OCI-LY1 (cell line): ENCODE measurements around the gene PLPP1.

ENCODE experiments used
- H2AFZ ChIP-seq: fragments of 200-600 bp; sonication (generic), shearing (Covaris generic); 2 replicates; pipeline ENCODE4 v1.6.0; 2014; ENCODE audit warnings: antibody characterized with exemption, mild to moderate bottlenecking, low read length
- H3F3A ChIP-seq: fragments of 200-600 bp; sonication (generic), shearing (Covaris generic); 2 replicates; pipeline ENCODE4 v1.6.0; 2014; ENCODE audit warnings: mild to moderate bottlenecking, antibody characterized with exemption, low read length, moderate library complexity; ENCODE audit not compliant: insufficient read depth
- H3K27ac ChIP-seq: fragments of 200-600 bp; sonication (generic); 2 replicates; pipeline ENCODE4 v1.5.1; 2014; ENCODE audit warnings: low read length, mixed run types, mild to moderate bottlenecking, low read depth; ENCODE audit not compliant: poor library complexity, severe bottlenecking
- H3K27me3 ChIP-seq: fragments of 200-600 bp; sonication (generic); 2 replicates; pipeline ENCODE4 v1.6.0; 2014; ENCODE audit warnings: antibody characterized with exemption, mild to moderate bottlenecking, low read length, moderate library complexity; ENCODE audit not compliant: insufficient read depth
- H3K36me3 ChIP-seq: fragments of 200-600 bp; sonication (generic); 2 replicates; pipeline ENCODE4 v1.6.1; 2014; ENCODE audit warnings: mild to moderate bottlenecking, antibody characterized with exemption, low read length, moderate library complexity, mixed read lengths; ENCODE audit not compliant: insufficient read depth
- H3K4me1 ChIP-seq: fragments of 200-600 bp; sonication (generic); 2 replicates; pipeline ENCODE4 v1.5.1; 2014; ENCODE audit warnings: mild to moderate bottlenecking, low read length, moderate library complexity; ENCODE audit not compliant: insufficient read depth, severe bottlenecking
- H3K4me2 ChIP-seq: fragments of 200-600 bp; sonication (generic), shearing (Covaris generic); 2 replicates; pipeline ENCODE4 v1.6.1; 2014; ENCODE audit warnings: low read length
- H3K4me3 ChIP-seq: fragments of 200-600 bp; sonication (generic); 2 replicates; pipeline ENCODE4 v1.5.1; 2014; ENCODE audit warnings: low read length, low read depth, mild to moderate bottlenecking, mixed read lengths; ENCODE audit not compliant: poor library complexity, severe bottlenecking
- H3K79me2 ChIP-seq: fragments of 200-600 bp; shearing (Covaris generic); 2 replicates; pipeline ENCODE4 v1.6.1; 2016; ENCODE audit warnings: mixed run types, low read length, mixed read lengths; ENCODE audit not compliant: insufficient read depth
- H3K9ac ChIP-seq: fragments of 200-600 bp; sonication (generic), shearing (Covaris generic); 2 replicates; pipeline ENCODE4 v1.6.1; 2014; ENCODE audit warnings: mild to moderate bottlenecking, low read length, mixed read lengths
- H3K9me2 ChIP-seq: fragments of 200-600 bp; sonication (generic), shearing (Covaris generic); 2 replicates; pipeline ENCODE4 v1.6.1; 2014; ENCODE audit warnings: low read depth, mild to moderate bottlenecking, low read length, mixed read lengths
- H3K9me3 ChIP-seq: fragments of 200-600 bp; shearing (Covaris generic); 2 replicates; pipeline ENCODE4 v1.6.1; 2014; ENCODE audit warnings: low read length, mixed read lengths
- H4K20me1 ChIP-seq: fragments of 200-600 bp; sonication (generic), shearing (Covaris generic); 2 replicates; pipeline ENCODE4 v1.6.0; 2016; ENCODE audit warnings: mild to moderate bottlenecking, low read length; ENCODE audit not compliant: insufficient read depth
- EZH2 ChIP-seq: fragments of 200-600 bp; sonication (generic), shearing (Covaris generic); IDR thresholded peaks from 2 replicates; pipeline ENCODE4 v1.8.0; 2017; ENCODE audit warnings: borderline replicate concordance, mixed run types, mild to moderate bottlenecking, antibody characterized with exemption, low read length, moderate library complexity, mixed read lengths
- TF ChIP-seq, protein P1 (sequence below): fragments of 200-600 bp; sonication (generic), shearing (Covaris generic); IDR thresholded peaks from 2 replicates; pipeline ENCODE4 v1.5.1; 2017; ENCODE audit warnings: mild to moderate bottlenecking, antibody characterized with exemption, low read length, moderate library complexity, mixed read lengths

PLPP1 gene

DNA sequence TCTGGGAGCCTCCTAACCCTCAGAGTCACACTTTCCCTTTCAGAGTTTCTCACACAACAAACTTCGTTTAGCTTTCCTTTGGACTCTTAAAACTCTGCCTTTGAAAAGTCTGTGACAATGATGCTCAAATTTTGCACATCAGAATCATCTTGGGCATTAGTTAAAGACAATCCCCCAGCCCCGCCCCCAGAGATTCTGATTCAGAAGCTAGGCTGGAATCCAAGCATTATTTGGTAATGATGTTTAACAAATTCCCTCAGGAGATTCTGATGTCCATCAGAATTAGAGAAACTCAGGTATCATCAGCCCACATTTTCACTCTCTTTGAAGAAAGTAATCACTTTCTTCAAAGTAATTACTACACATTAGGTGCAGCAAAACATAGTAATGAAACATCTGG lies 9.6 kb upstream of the PLPP1 start:
- Histone ChIP-seq H3K27me3 (no peaks in the 10 kb centered on the region), H3K27ac (no peak overlapping the region), H3K79me2 (no peaks in the 10 kb centered on the region), H2AFZ (no peak overlapping the region), H3K36me3 (no peaks in the 10 kb centered on the region), H3K9me2 (no peaks in the 10 kb centered on the region), H3K9me3 (no peaks in the 10 kb centered on the region), H3K9ac (no peak overlapping the region), H3F3A (no peaks in the 10 kb centered on the region), H3K4me2 (no peak overlapping the region), H3K4me3 (no peak overlapping the region), H3K4me1 (peaks cover 13% of the 10 kb centered on the region), H4K20me1 (no peaks in the 10 kb centered on the region)
- TF ChIP-seq EZH2, result no peak
- TF ChIP-seq, protein P1, sequence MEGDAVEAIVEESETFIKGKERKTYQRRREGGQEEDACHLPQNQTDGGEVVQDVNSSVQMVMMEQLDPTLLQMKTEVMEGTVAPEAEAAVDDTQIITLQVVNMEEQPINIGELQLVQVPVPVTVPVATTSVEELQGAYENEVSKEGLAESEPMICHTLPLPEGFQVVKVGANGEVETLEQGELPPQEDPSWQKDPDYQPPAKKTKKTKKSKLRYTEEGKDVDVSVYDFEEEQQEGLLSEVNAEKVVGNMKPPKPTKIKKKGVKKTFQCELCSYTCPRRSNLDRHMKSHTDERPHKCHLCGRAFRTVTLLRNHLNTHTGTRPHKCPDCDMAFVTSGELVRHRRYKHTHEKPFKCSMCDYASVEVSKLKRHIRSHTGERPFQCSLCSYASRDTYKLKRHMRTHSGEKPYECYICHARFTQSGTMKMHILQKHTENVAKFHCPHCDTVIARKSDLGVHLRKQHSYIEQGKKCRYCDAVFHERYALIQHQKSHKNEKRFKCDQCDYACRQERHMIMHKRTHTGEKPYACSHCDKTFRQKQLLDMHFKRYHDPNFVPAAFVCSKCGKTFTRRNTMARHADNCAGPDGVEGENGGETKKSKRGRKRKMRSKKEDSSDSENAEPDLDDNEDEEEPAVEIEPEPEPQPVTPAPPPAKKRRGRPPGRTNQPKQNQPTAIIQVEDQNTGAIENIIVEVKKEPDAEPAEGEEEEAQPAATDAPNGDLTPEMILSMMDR, result no peak

DNA sequence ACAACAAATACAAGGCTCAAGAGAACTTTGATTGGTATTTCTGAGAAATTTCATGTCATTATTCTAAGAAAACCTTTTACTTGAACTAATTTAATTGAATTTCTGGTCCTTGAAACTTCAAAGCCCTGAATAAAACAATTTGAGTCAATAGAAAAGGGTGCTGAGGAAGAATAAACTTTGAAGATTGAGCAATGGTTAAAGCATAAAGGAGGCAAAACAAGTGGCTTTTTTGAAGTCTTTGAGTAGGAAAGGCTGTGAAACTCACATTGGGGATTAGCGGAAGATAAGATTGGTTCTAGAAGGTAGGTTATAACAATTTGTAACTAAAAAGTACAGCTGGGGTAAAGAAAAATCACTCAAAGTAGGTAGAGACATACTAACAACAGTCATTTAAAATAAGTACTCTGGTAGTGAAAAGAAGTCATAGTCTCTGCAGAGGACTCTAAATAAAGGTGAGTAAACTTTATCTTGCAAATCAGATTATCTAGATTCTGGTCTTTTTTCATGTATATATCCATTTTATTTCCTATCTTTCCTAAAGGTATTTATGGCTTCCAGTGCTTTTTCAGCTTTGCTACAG lies 6.4 kb upstream of the PLPP1 start:
- Histone ChIP-seq H3K9ac (no peak overlapping the region), H3K4me2 (no peak overlapping the region), H3F3A (no peaks in the 10 kb centered on the region), H3K27ac (peak overlapping the region; percentile 37), H3K79me2 (no peaks in the 10 kb centered on the region), H2AFZ (no peak overlapping the region), H3K4me3 (no peak overlapping the region), H3K36me3 (no peaks in the 10 kb centered on the region), H3K4me1 (peaks cover 23% of the 10 kb centered on the region), H4K20me1 (no peaks in the 10 kb centered on the region), H3K9me3 (no peaks in the 10 kb centered on the region), H3K9me2 (no peaks in the 10 kb centered on the region), H3K27me3 (no peaks in the 10 kb centered on the region)
- TF ChIP-seq, protein P1, result no peak
- no peak for TF ChIP-seq EZH2

DNA sequence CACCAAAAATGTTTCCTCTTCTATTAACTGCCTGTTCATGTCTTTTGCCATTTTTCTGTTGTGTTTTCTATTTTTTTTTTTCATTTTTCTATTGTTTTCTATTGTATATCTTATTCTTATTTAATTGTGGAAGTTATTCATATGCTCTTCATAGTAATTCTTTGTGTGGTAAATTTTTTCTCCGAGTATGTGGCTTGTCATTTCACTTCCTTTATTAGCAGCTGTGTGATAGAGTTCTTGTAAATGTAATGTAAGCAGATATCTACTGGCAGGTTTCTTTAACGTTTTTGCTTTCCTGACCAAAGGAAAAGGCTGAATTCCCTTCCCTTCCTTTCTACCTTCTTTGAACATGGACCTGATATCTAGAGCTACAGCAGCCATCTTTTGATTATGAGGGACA lies 5.8 kb upstream of the PLPP1 start:
- Histone ChIP-seq H3K9me2 (no peaks in the 10 kb centered on the region), H3K79me2 (no peaks in the 10 kb centered on the region), H3K4me1 (peaks cover 29% of the 10 kb centered on the region), H3K27ac (no peak overlapping the region), H3K9ac (no peak overlapping the region), H3K4me3 (no peak overlapping the region), H4K20me1 (no peaks in the 10 kb centered on the region), H3F3A (peaks cover 4% of the 10 kb centered on the region; the same call in 1 of the 2 replicates), H3K27me3 (no peaks in the 10 kb centered on the region), H2AFZ (no peak overlapping the region), H3K36me3 (no peaks in the 10 kb centered on the region), H3K4me2 (peak overlapping the region; percentile 14; the same call in 1 of the 2 replicates), H3K9me3 (no peaks in the 10 kb centered on the region)
- no peak for TF ChIP-seq EZH2
- TF ChIP-seq, protein P1, result no peak
